ENCODE results near the gene NKPD1. TPM values are rescaled to one million over a fixed set of nuclear protein-coding genes. Genes with fewer than 3 reads are reported as not detected.
A peak's percentile ranks its signal among the peaks of the same experiment; 100 is the strongest.

The NKPD1 gene
- total and polyA plus RNA-seq, 10 of the 15 experiments (the other 5 are each of a cell fraction or from before 2014, with no cell fraction given), result 0.05 to 0.18 (median 0.06) TPM; not detected in 7

- Histone ChIP-seq H3K9me3 (replicated peaks; ENCODE audit: control insufficient read depth, insufficient read depth, low read length) (no peaks in the 10 kb centered on the region), H3K9ac (ENCODE audit: control insufficient read depth, insufficient read depth, low read length) (no peak overlapping the region), H3K4me3 (no peak overlapping the region), H4K20me1 (ENCODE audit: control insufficient read depth, insufficient read depth) (peaks cover 3% of the 10 kb centered on the region; the same call in 1 of the 2 replicates), H3K36me3 (ENCODE audit: control insufficient read depth in 2 of 2, insufficient read depth in 2 of 2, low read length in 1 of 2) (peaks cover 0 to 3% of the 10 kb centered on the region in 2 experiments; a peak in 2 of 4 replicates), H3K27me3 (replicated peaks in 1 of 2; ENCODE audit: control insufficient read depth in 2 of 2, insufficient read depth in 2 of 2, low read length in 1 of 2) (no peaks in the 10 kb centered on the region), H3K79me2 (ENCODE audit: control insufficient read depth, insufficient read depth, low read length) (peaks cover 70% of the 10 kb centered on the region), H3K27ac (ENCODE audit: control insufficient read depth, insufficient read depth) (peak overlapping the region; percentile 31), H2AFZ (ENCODE audit: control insufficient read depth, low read depth, low read length) (no peak overlapping the region), H3K4me2 (ENCODE audit: control insufficient read depth, insufficient read depth) (peak overlapping the region; percentile 81), H3K4me1 (ENCODE audit: control insufficient read depth, insufficient read depth, low read length) (peaks cover 80% of the 10 kb centered on the region)
- ChIA-PET RAD21 (ENCODE audit: unreplicated experiment) (interaction anchor here (0.7 to 2.2 kb wide), 4 partner anchors 9 to 61 kb away, joined by 3 to 12 read pairs (median 6); partner anchors contain the start of gene TRAPPC6A), POLR2A (interaction anchor here (1.0 to 2.9 kb wide), 5 partner anchors 12 to 467 kb away, joined by 3 to 18 read pairs (median 8); partner anchors contain the start of genes OPA3 and PPP1R37), CTCF (interaction anchor here (0.7 to 3.2 kb wide), 10 partner anchors 14 to 321 kb away, joined by 3 to 16 read pairs (median 4); partner anchors contain the start of genes BLOC1S3, PPP1R37 and TRAPPC6A), SMC1A (ENCODE audit: uncharacterized antibody, unreplicated experiment) (interaction anchor here (1.3 to 2.3 kb wide), 3 partner anchors 20 to 43 kb away, joined by 4 to 7 read pairs (median 7); partner anchors contain the start of gene PPP1R37)
- DNase-seq (ENCODE audit: low read depth, low spot score) (peak; percentile 73), ATAC-seq (peak; percentile 74), FAIRE-seq (peak; percentile 71)
- intact Hi-C loops (cut with micrococcal nuclease; ENCODE audit: unreplicated experiment), result no loop called here
- no TSS peak for BruUV-seq (replicated peaks)
- in situ Hi-C loops (cut with MboI), result no loop called here
- WGBS (ENCODE audit: insufficient coverage, insufficient replicate concordance, low lambda C conversion rate, missing lambda C conversion rate), result 1% methylated on average over 16 of the region's 16 CpGs
- TF ChIP-seq, protein P1, sequence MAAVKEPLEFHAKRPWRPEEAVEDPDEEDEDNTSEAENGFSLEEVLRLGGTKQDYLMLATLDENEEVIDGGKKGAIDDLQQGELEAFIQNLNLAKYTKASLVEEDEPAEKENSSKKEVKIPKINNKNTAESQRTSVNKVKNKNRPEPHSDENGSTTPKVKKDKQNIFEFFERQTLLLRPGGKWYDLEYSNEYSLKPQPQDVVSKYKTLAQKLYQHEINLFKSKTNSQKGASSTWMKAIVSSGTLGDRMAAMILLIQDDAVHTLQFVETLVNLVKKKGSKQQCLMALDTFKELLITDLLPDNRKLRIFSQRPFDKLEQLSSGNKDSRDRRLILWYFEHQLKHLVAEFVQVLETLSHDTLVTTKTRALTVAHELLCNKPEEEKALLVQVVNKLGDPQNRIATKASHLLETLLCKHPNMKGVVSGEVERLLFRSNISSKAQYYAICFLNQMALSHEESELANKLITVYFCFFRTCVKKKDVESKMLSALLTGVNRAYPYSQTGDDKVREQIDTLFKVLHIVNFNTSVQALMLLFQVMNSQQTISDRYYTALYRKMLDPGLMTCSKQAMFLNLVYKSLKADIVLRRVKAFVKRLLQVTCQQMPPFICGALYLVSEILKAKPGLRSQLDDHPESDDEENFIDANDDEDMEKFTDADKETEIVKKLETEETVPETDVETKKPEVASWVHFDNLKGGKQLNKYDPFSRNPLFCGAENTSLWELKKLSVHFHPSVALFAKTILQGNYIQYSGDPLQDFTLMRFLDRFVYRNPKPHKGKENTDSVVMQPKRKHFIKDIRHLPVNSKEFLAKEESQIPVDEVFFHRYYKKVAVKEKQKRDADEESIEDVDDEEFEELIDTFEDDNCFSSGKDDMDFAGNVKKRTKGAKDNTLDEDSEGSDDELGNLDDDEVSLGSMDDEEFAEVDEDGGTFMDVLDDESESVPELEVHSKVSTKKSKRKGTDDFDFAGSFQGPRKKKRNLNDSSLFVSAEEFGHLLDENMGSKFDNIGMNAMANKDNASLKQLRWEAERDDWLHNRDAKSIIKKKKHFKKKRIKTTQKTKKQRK (IDR thresholded peaks at IDR 0.05; ENCODE audit: low read depth, low read length), result no peak
- no peak for TF ChIP-seq MYB (IDR thresholded peaks at IDR 0.05; ENCODE audit: borderline replicate concordance, low read depth, low read length)
- TF ChIP-seq CBX5 (IDR thresholded peaks at IDR 0.05; ENCODE audit: low read depth), result no peak
- no peak for TF ChIP-seq RCOR1 (conservative IDR thresholded peaks at IDR 0.05; ENCODE audit: low read depth, low read length)
- TF ChIP-seq LARP7 (IDR thresholded peaks at IDR 0.05), result peak; percentile 55; the same call in 1 of the 2 replicates
- TF ChIP-seq SPI1 (IDR thresholded peaks at IDR 0.05; ENCODE audit: borderline replicate concordance, insufficient read depth, low read depth, low read length), result no peak
- TF ChIP-seq, protein P2, sequence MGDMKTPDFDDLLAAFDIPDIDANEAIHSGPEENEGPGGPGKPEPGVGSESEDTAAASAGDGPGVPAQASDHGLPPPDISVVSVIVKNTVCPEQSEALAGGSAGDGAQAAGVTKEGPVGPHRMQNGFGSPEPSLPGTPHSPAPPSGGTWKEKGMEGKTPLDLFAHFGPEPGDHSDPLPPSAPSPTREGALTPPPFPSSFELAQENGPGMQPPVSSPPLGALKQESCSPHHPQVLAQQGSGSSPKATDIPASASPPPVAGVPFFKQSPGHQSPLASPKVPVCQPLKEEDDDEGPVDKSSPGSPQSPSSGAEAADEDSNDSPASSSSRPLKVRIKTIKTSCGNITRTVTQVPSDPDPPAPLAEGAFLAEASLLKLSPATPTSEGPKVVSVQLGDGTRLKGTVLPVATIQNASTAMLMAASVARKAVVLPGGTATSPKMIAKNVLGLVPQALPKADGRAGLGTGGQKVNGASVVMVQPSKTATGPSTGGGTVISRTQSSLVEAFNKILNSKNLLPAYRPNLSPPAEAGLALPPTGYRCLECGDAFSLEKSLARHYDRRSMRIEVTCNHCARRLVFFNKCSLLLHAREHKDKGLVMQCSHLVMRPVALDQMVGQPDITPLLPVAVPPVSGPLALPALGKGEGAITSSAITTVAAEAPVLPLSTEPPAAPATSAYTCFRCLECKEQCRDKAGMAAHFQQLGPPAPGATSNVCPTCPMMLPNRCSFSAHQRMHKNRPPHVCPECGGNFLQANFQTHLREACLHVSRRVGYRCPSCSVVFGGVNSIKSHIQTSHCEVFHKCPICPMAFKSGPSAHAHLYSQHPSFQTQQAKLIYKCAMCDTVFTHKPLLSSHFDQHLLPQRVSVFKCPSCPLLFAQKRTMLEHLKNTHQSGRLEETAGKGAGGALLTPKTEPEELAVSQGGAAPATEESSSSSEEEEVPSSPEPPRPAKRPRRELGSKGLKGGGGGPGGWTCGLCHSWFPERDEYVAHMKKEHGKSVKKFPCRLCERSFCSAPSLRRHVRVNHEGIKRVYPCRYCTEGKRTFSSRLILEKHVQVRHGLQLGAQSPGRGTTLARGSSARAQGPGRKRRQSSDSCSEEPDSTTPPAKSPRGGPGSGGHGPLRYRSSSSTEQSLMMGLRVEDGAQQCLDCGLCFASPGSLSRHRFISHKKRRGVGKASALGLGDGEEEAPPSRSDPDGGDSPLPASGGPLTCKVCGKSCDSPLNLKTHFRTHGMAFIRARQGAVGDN (IDR thresholded peaks at IDR 0.05), result peak; percentile 40; the same call in 1 of the 2 replicates
- no peak for TF ChIP-seq CREB1 (IDR thresholded peaks at IDR 0.05; ENCODE audit: low read depth)
- TF ChIP-seq PKNOX1 (IDR thresholded peaks at IDR 0.05), result peak; percentile 40; the same call in 1 of the 2 replicates
- no peak for TF ChIP-seq RFX5 (IDR thresholded peaks at IDR 0.05; ENCODE audit: low read depth, low read length)
- no peak for TF ChIP-seq RELA (IDR thresholded peaks at IDR 0.05; ENCODE audit: borderline replicate concordance, partially characterized antibody)
- TF ChIP-seq, protein P3, sequence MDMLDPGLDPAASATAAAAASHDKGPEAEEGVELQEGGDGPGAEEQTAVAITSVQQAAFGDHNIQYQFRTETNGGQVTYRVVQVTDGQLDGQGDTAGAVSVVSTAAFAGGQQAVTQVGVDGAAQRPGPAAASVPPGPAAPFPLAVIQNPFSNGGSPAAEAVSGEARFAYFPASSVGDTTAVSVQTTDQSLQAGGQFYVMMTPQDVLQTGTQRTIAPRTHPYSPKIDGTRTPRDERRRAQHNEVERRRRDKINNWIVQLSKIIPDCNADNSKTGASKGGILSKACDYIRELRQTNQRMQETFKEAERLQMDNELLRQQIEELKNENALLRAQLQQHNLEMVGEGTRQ (IDR thresholded peaks at IDR 0.05; ENCODE audit: borderline replicate concordance, low read depth, low read length), result no peak
- 0 out of 2 replicates have a peak, but pooled peaks have one; percentile 22 for TF ChIP-seq IRF4 (IDR thresholded peaks at IDR 0.05; ENCODE audit: low read depth, low read length)
- TF ChIP-seq NR2C1 (IDR thresholded peaks at IDR 0.05), result no peak
Measured at GRCh38 chr19:45117167-45117594, 43.6 kb downstream of the NKPD1 start.
